DOHH2 (cell line): ENCODE data around the gene PLA2G4B.

Experiments used
- H3F3A ChIP-seq: fragments of 200-600 bp; sonication (generic), shearing (Covaris generic); 2 replicates; pipeline ENCODE4 v1.6.0; 2016; ENCODE audit warnings: antibody characterized with exemption, mild to moderate bottlenecking; ENCODE audit not compliant: control insufficient read depth, insufficient read depth
- H3K27ac ChIP-seq: fragments of 200-600 bp; sonication (generic); 2 replicates; pipeline ENCODE4 v1.5.1; 2014; ENCODE audit warnings: low read depth, mild to moderate bottlenecking, low read length, moderate library complexity
- H3K27me3 ChIP-seq: fragments of 200-600 bp; sonication (generic); 2 replicates; pipeline ENCODE4 v1.6.1; 2014; ENCODE audit warnings: mild to moderate bottlenecking, low read length, mixed read lengths; ENCODE audit not compliant: control insufficient read depth
- H3K36me3 ChIP-seq: fragments of 200-600 bp; sonication (generic); 2 replicates; pipeline ENCODE4 v1.6.1; 2014; ENCODE audit warnings: mild to moderate bottlenecking, low read length, moderate library complexity, mixed read lengths; ENCODE audit not compliant: control insufficient read depth
- H3K4me1 ChIP-seq: fragments of 200-600 bp; sonication (generic); 2 replicates; pipeline ENCODE4 v1.6.1; 2014; ENCODE audit warnings: mild to moderate bottlenecking, low read length, mixed read lengths; ENCODE audit not compliant: control insufficient read depth
- H3K4me2 ChIP-seq: fragments of 200-600 bp; sonication (generic); 2 replicates; pipeline ENCODE4 v1.6.0; 2014; ENCODE audit warnings: mild to moderate bottlenecking, low read length, moderate library complexity
- H3K4me3 ChIP-seq: fragments of 200-600 bp; sonication (generic); 2 replicates; pipeline ENCODE4 v1.5.1; 2014; ENCODE audit warnings: mild to moderate bottlenecking, low read length, mixed read lengths
- H3K79me2 ChIP-seq: fragments of 200-600 bp; sonication (generic); 2 replicates; pipeline ENCODE4 v1.6.1; 2014; ENCODE audit warnings: mild to moderate bottlenecking, low read length, mixed read lengths; ENCODE audit not compliant: control insufficient read depth
- H3K9me2 ChIP-seq: fragments of 200-600 bp; sonication (generic); replicated peaks from 2 replicates; pipeline ENCODE4 v1.6.1; 2014; ENCODE audit warnings: mild to moderate bottlenecking, low read length, mixed read lengths; ENCODE audit not compliant: control insufficient read depth
- H3K9me3 ChIP-seq: fragments of 200-600 bp; sonication (generic); 2 replicates; pipeline ENCODE4 v1.6.1; 2014; ENCODE audit warnings: antibody characterized with exemption, low read length, mixed read lengths; ENCODE audit not compliant: control insufficient read depth, insufficient read depth
- H4K20me1 ChIP-seq: fragments of 200-600 bp; sonication (generic); 2 replicates; pipeline ENCODE4 v1.6.0; 2014; ENCODE audit warnings: low read depth, mild to moderate bottlenecking, antibody characterized with exemption, low read length, moderate library complexity; ENCODE audit not compliant: control insufficient read depth, insufficient read depth
- CTCF ChIP-seq: fragments of 200-600 bp; sonication (generic); IDR thresholded peaks from one replicate; pipeline ENCODE4 v1.5.1; 2014; ENCODE audit warnings: antibody characterized with exemption, mild to moderate bottlenecking, low read depth, low read length; ENCODE audit not compliant: poor library complexity, severe bottlenecking
- EZH2phosphoT487 ChIP-seq: fragments of 200-600 bp; sonication (generic); IDR thresholded peaks from 2 replicates; pipeline ENCODE4 v1.6.1; 2017; ENCODE audit warnings: borderline replicate concordance, mild to moderate bottlenecking, antibody characterized with exemption, low read length, moderate library complexity, mixed read lengths

Gene PLA2G4B

GRCh38 chr15:41886741-41887140 is 48.1 kb downstream of the PLA2G4B start:
- Histone ChIP-seq H4K20me1 (no peaks in the 10 kb centered on the region), H3K27me3 (no peaks in the 10 kb centered on the region), H3K27ac (no peak overlapping the region), H3K79me2 (no peaks in the 10 kb centered on the region), H3K4me1 (peaks cover 25% of the 10 kb centered on the region), H3K4me3 (no peak overlapping the region), H3F3A (no peaks in the 10 kb centered on the region), H3K9me3 (no peaks in the 10 kb centered on the region), H3K4me2 (no peak overlapping the region), H3K36me3 (no peaks in the 10 kb centered on the region), H3K9me2 (no peaks in the 10 kb centered on the region)
- no peak for TF ChIP-seq EZH2phosphoT487
- no peak for TF ChIP-seq CTCF

- Histone ChIP-seq H3K4me1 (peaks cover 25% of the 10 kb centered on the region), H3F3A (no peaks in the 10 kb centered on the region), H3K4me2 (no peak overlapping the region), H3K9me3 (no peaks in the 10 kb centered on the region), H3K36me3 (no peaks in the 10 kb centered on the region), H3K9me2 (no peaks in the 10 kb centered on the region), H4K20me1 (no peaks in the 10 kb centered on the region), H3K27me3 (no peaks in the 10 kb centered on the region), H3K79me2 (no peaks in the 10 kb centered on the region), H3K27ac (no peak overlapping the region), H3K4me3 (no peak overlapping the region)
- TF ChIP-seq EZH2phosphoT487: no peak
- TF ChIP-seq CTCF: no peak
Observed at GRCh38 chr15:41887161-41887560, 48.5 kb downstream of the PLA2G4B start.

GRCh38 chr15:41887893-41888292 is 49.2 kb downstream of the PLA2G4B start:
- Histone ChIP-seq H3F3A (no peaks in the 10 kb centered on the region), H3K4me2 (no peak overlapping the region), H3K27me3 (no peaks in the 10 kb centered on the region), H3K36me3 (no peaks in the 10 kb centered on the region), H3K4me3 (no peak overlapping the region), H3K9me2 (no peaks in the 10 kb centered on the region), H3K27ac (no peak overlapping the region), H3K79me2 (no peaks in the 10 kb centered on the region), H3K9me3 (no peaks in the 10 kb centered on the region), H3K4me1 (peaks cover 28% of the 10 kb centered on the region), H4K20me1 (no peaks in the 10 kb centered on the region)
- TF ChIP-seq CTCF: no peak
- no peak for TF ChIP-seq EZH2phosphoT487

GRCh38 chr15:41888662-41889253 is 50.1 kb downstream of the PLA2G4B start:
- Histone ChIP-seq H3K27ac (no peak overlapping the region), H3K4me2 (peak overlapping the region; percentile 38), H3K4me3 (peak overlapping the region; percentile 20; the same call in 1 of the 2 replicates), H3F3A (no peaks in the 10 kb centered on the region), H4K20me1 (no peaks in the 10 kb centered on the region), H3K36me3 (no peaks in the 10 kb centered on the region), H3K9me2 (no peaks in the 10 kb centered on the region), H3K9me3 (no peaks in the 10 kb centered on the region), H3K4me1 (peaks cover 23% of the 10 kb centered on the region), H3K27me3 (no peaks in the 10 kb centered on the region), H3K79me2 (no peaks in the 10 kb centered on the region)
- TF ChIP-seq EZH2phosphoT487 (no peak), CTCF (no peak)
